Sigmoid colon (tissue), 7 donors: Measurements from ENCODE around the gene CACNG7. TPM values are rescaled to one million over a fixed set of nuclear protein-coding genes. Genes with fewer than 3 reads are reported as not detected.

Experiments used
- DNase-seq: peaks from one replicate; pipeline ENCODE4 v3.0.0-alpha.2; 2019
- H3K27ac ChIP-seq, 4 donors: fragments of 200-600 bp; sonication (generic); one replicate each; pipeline ENCODE4 v1.5.1; 2016 to 2019; ENCODE audit warnings: mild to moderate bottlenecking in 1 of 4
- H3K27me3 ChIP-seq, 3 donors: fragments of 200-600 bp; sonication (generic); one replicate each; pipeline ENCODE4 v1.5.1; 2019; ENCODE audit warnings: mild to moderate bottlenecking in 1 of 3
- H3K36me3 ChIP-seq, 4 donors: fragments of 200-600 bp; sonication (generic); one replicate each; pipeline ENCODE4 v1.5.1; 2016 to 2019
- H3K4me1 ChIP-seq, 4 donors: fragments of 200-600 bp; sonication (generic); one replicate each; pipeline ENCODE4 v1.5.1; 2017 to 2019
- H3K4me3 ChIP-seq, 4 donors: fragments of 200-600 bp; sonication (generic); one replicate each; pipeline ENCODE4 v1.5.1; 2017 to 2019; ENCODE audit warnings: mild to moderate bottlenecking in 2 of 4, moderate library complexity in 1 of 4
- H3K9me3 ChIP-seq, 4 donors: fragments of 200-600 bp in 3 of 4; sonication (generic) in 3 of 4; one replicate each; pipeline versions ENCODE4 v1.5.1 to v1.6.1; 2013 to 2019
- EP300 ChIP-seq, 4 donors: sonication (generic); formaldehyde crosslinking; IDR thresholded peaks; one replicate each; pipeline ENCODE4 v1.6.1; 2017; ENCODE audit warnings: antibody characterized with exemption in 4 of 4
- POLR2A ChIP-seq, 2 donors: fragments of 450-650 bp; IDR thresholded peaks; one replicate each; pipeline ENCODE4 v1.6.1; 2016; ENCODE audit warnings: antibody characterized with exemption in 2 of 2, mild to moderate bottlenecking in 2 of 2, moderate library complexity in 2 of 2
- POLR2AphosphoS5 ChIP-seq, 4 donors: sonication (generic); formaldehyde crosslinking; IDR thresholded peaks; one replicate each; pipeline ENCODE4 v1.6.1; 2017; ENCODE audit warnings: antibody characterized with exemption in 4 of 4
- WGBS, 2 donors: extraction: QIAGEN DNeasy Blood & Tissue Kit; methylation state at CpG; one replicate each; pipeline ENCODE4 v1.1.7; 2013; 5-methylcytosine and 5-hydroxymethylcytosine counted together
- intact Hi-C: fragments of 100-400 bp; cut with DNase I; formaldehyde crosslinking; loops from one replicate; pipeline ENCODE4 v1.15.1; 2023
- polyA plus RNA-seq, 3 donors: library from polyadenylated mRNA; stranded (reverse); fragments of 200-250 nt; gene quantifications; one replicate each; pipeline ENCODE4 v1.2.3, GENCODE V29; 2013
- total RNA-seq, 4 donors: library from RNA; depleted of rRNA; stranded (reverse); fragments of >200 nt; gene quantifications; one replicate each; pipeline ENCODE4 v1.1.0, GENCODE V29; 2016
- TF ChIP-seq, protein P1 (sequence below), 4 experiments: fragments of 450-650 bp in 3 of 4; fragments of 200-600 bp in 1 of 4; IDR thresholded peaks; one replicate each; pipeline ENCODE4 v1.5.1; 2016 to 2019; ENCODE audit warnings: antibody characterized with exemption in 4 of 4, mild to moderate bottlenecking in 3 of 4, moderate library complexity in 2 of 4
- donor health status: healthy with polysubstance abuse.
- donor health status: Bipolar disorder and iron deficiency.
- donor health status: healthy.

CACNG7 gene
- total and polyA plus RNA-seq, 7 donors, result 0.20 TPM; not detected in 6

DNA sequence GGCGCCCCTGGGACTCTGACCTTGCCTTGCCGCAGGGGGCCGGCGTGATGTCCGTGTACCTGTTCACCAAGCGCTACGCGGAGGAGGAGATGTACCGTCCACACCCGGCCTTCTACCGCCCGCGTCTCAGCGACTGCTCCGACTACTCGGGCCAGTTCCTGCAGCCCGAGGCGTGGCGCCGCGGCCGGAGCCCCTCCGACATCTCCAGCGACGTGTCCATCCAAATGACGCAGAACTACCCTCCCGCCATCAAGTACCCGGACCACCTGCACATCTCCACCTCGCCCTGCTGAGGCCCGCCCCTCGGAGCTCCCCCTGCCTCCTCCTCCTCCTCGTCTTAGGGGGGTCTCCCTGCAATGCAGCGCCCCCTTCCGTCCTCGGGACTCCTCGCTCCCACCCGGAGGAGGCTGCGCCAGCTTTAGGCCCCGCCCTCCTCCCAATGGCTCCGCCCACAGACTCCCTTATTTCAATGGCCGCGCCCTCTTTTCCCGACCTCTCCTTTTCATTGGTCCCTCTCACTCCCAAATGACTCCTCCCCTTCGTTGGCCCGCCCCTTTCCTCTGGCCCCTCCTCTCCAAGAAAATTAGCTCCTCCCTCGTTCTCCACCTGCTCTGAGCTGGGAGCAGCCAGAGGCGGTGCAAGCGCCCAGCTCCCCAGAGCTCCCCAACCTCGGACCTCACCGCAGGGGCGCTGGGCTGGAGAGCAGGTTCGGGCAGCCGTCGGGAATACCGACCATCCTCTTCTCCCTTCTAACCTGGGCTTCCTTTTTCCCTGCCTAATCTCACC is 33.1 kb downstream of the CACNG7 start:
- peaks cover 19 to 61% (median 35%) of the 10 kb centered on the region in 3 donors for H3K27me3 ChIP-seq
- TF ChIP-seq POLR2A (IDR thresholded peaks at IDR 0.05), result no peak
- TF ChIP-seq EP300 (IDR thresholded peaks at IDR 0.05), result no peak
- TF ChIP-seq, protein P1, sequence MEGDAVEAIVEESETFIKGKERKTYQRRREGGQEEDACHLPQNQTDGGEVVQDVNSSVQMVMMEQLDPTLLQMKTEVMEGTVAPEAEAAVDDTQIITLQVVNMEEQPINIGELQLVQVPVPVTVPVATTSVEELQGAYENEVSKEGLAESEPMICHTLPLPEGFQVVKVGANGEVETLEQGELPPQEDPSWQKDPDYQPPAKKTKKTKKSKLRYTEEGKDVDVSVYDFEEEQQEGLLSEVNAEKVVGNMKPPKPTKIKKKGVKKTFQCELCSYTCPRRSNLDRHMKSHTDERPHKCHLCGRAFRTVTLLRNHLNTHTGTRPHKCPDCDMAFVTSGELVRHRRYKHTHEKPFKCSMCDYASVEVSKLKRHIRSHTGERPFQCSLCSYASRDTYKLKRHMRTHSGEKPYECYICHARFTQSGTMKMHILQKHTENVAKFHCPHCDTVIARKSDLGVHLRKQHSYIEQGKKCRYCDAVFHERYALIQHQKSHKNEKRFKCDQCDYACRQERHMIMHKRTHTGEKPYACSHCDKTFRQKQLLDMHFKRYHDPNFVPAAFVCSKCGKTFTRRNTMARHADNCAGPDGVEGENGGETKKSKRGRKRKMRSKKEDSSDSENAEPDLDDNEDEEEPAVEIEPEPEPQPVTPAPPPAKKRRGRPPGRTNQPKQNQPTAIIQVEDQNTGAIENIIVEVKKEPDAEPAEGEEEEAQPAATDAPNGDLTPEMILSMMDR (IDR thresholded peaks at IDR 0.05), result no peak
- no peak for TF ChIP-seq POLR2AphosphoS5 (IDR thresholded peaks at IDR 0.05)
- H3K4me1 ChIP-seq, result no peaks in the 10 kb centered on the region
- 7 to 20% methylated on average over 55 of the region's 55 CpGs for WGBS, 2 donors
- H3K36me3 ChIP-seq, result no peaks in the 10 kb centered on the region
- DNase-seq, result no peak
- no peak overlapping the region for H3K27ac ChIP-seq
- intact Hi-C loops, result no loop called here
- H3K9me3 ChIP-seq, result peaks cover 0 to 5% (median 0%) of the 10 kb centered on the region in 4 donors
- H3K4me3 ChIP-seq, result no peak overlapping the region

DNA sequence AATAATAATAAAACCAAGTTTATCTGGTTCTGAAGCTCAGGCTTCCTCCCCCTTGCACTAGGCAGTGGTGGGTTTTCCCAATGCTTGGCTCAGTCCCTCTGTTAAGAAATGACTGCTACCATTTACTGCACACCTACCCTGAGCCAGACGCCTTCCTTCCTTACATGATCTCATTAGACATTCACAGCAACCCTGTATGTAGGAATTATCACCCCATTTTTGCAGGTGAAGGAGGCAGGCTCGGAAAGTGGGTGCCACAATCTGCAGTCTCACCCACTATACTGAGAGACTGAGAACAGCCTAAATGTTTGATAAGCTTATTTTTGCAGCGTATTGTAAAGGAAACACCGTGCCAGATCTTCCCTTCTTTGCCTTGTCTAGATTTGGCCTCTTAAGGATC is 35.3 kb downstream of the CACNG7 start:
- no peak for DNase-seq
- peaks cover 0 to 5% (median 0%) of the 10 kb centered on the region in 4 donors for H3K9me3 ChIP-seq
- no peaks in the 10 kb centered on the region for H3K4me1 ChIP-seq
- no peak overlapping the region for H3K27ac ChIP-seq
- WGBS, 2 donors, result 78% methylated on average over 4 of the region's 4 CpGs
- H3K4me3 ChIP-seq, result no peak overlapping the region
- peaks cover 19 to 74% (median 44%) of the 10 kb centered on the region in 3 donors for H3K27me3 ChIP-seq
- no peak for TF ChIP-seq POLR2AphosphoS5 (IDR thresholded peaks at IDR 0.05)
- intact Hi-C loops, result no loop called here
- H3K36me3 ChIP-seq, result no peaks in the 10 kb centered on the region

DNA sequence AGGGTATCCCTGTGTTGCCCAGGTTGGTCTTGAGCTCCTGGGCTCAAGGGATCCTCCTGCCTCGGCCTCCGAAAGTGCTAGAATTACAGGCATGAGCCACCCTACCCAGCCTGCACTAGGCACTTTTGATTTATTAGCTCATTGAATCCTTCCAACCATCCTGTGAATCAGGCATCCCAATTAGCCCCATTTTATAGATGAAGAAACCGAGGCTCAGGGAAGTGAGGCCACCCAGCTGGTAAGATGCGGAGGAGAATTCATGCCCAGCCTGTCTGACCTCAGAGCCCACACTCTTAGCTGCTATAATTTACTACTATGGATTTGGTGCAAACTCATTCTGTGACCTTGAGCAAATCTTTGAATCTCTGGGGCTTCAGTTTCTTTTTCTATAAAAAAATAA is 35.9 kb downstream of the CACNG7 start:
- DNase-seq, result no peak

DNA sequence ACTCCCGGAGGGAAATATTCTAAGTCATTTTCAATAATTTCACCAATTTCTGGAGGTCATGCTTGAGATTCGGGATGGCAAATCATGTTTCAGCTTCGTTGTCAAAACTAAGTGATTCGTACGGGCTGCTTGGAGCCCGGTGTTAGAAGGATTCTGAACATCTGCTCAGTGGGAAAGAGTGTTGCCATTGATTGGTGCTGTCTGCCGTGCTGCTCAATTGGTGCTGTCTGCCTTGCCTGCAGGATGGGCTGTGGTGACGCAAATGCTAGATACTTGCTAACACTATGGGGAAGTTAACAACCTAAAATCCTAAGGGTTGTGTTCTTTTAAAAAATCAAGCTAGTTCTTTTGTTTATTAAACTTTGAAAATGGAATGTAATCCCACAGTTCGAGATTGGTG is 36.4 kb downstream of the CACNG7 start:
- TF ChIP-seq POLR2AphosphoS5 (IDR thresholded peaks at IDR 0.05) (no peak), EP300 (IDR thresholded peaks at IDR 0.05) (no peak), POLR2A (IDR thresholded peaks at IDR 0.05) (no peak)
- TF ChIP-seq, protein P1 (IDR thresholded peaks at IDR 0.05), result no peak
- DNase-seq, result no peak
- Histone ChIP-seq H3K27me3 (peaks cover 19 to 74% (median 49%) of the 10 kb centered on the region in 3 donors), H3K36me3 (no peaks in the 10 kb centered on the region), H3K27ac (no peak overlapping the region), H3K9me3 (peaks cover 0 to 5% (median 0%) of the 10 kb centered on the region in 4 donors), H3K4me1 (no peaks in the 10 kb centered on the region), H3K4me3 (no peak overlapping the region)
- intact Hi-C loops, result no loop called here
- 44 to 46% methylated on average over 9 of the region's 9 CpGs for WGBS, 2 donors

More for the DNA sequence above, 35.9 kb downstream of the CACNG7 start:
- H3K27ac ChIP-seq, result no peak overlapping the region
- no peak overlapping the region for H3K4me3 ChIP-seq
- intact Hi-C loops, result no loop called here
- peaks cover 19 to 72% (median 46%) of the 10 kb centered on the region in 3 donors for H3K27me3 ChIP-seq
- no peaks in the 10 kb centered on the region for H3K4me1 ChIP-seq
- H3K36me3 ChIP-seq, result no peaks in the 10 kb centered on the region
- H3K9me3 ChIP-seq, result peaks cover 0 to 5% (median 0%) of the 10 kb centered on the region in 4 donors
- WGBS, 2 donors, result 89 to 93% methylated on average over 4 of the region's 4 CpGs
- TF ChIP-seq, protein P1 (IDR thresholded peaks at IDR 0.05), result no peak
- TF ChIP-seq POLR2A (IDR thresholded peaks at IDR 0.05) (no peak), POLR2AphosphoS5 (IDR thresholded peaks at IDR 0.05) (no peak), EP300 (IDR thresholded peaks at IDR 0.05) (no peak)

DNA sequence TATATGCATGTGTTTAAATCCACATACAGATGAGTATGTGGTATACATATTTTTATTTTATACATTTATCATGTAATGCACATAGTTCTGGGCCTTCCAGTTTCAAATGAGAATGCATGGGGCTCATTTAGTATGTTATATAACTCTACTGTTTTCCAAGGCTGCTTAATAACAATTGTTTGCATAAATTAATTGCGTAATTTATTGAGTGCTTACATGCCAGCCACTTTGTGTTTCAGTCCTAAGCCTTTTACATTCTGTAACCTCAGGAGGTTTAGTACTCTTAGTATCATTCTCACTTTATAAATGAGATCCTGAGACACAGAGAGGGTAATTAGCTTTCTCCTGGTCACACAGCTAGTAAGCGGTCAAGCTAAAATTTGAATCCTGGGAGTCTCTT is 36.9 kb downstream of the CACNG7 start:
- no peak for TF ChIP-seq POLR2AphosphoS5 (IDR thresholded peaks at IDR 0.05)
- TF ChIP-seq, protein P1 (IDR thresholded peaks at IDR 0.05), result no peak
- no peak for TF ChIP-seq POLR2A (IDR thresholded peaks at IDR 0.05)
- TF ChIP-seq EP300 (IDR thresholded peaks at IDR 0.05), result no peak
- peaks cover 0 to 5% (median 0%) of the 10 kb centered on the region in 4 donors for H3K9me3 ChIP-seq
- intact Hi-C loops, result no loop called here
- no peaks in the 10 kb centered on the region for H3K36me3 ChIP-seq
- H3K27me3 ChIP-seq, result peaks cover 19 to 75% (median 45%) of the 10 kb centered on the region in 3 donors
- H3K4me1 ChIP-seq, result no peaks in the 10 kb centered on the region
- no peak overlapping the region for H3K4me3 ChIP-seq
- WGBS, 2 donors, result 94 to 98% methylated on average over 2 of the region's 2 CpGs
- DNase-seq, result no peak
- no peak overlapping the region for H3K27ac ChIP-seq
